ENCODE data around the gene MS4A13. TPM values are rescaled to one million over a fixed set of nuclear protein-coding genes. Genes with fewer than 3 reads are reported as not detected.
"Not testable (repeated sequence)": the region's sequence is repeated elsewhere in the genome, so short reads cannot be mapped to it uniquely, and the experiment has no call there.

The MS4A13 gene
- total RNA-seq, 4 donors from 2014 or later = not detected

DNA sequence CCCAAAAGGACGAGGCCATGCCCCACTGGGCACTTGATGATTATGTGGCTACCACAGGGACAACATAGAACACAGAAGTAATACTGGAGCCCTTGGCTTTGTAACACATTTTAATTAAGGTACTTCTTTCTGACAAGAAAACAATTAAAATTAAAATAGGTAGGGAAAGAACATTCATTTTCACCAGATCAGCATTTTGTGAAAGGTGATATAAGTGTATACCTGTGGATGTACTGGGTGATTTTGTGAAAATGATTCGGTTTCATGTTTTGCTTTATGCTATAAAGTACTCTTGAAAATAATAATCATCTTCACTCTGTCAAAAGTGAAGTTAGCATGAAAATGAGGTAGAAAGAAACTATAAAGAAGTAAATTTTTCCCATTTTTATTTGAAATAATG is 21.7 kb upstream of the MS4A13 start:
- TF ChIP-seq, protein P1, sequence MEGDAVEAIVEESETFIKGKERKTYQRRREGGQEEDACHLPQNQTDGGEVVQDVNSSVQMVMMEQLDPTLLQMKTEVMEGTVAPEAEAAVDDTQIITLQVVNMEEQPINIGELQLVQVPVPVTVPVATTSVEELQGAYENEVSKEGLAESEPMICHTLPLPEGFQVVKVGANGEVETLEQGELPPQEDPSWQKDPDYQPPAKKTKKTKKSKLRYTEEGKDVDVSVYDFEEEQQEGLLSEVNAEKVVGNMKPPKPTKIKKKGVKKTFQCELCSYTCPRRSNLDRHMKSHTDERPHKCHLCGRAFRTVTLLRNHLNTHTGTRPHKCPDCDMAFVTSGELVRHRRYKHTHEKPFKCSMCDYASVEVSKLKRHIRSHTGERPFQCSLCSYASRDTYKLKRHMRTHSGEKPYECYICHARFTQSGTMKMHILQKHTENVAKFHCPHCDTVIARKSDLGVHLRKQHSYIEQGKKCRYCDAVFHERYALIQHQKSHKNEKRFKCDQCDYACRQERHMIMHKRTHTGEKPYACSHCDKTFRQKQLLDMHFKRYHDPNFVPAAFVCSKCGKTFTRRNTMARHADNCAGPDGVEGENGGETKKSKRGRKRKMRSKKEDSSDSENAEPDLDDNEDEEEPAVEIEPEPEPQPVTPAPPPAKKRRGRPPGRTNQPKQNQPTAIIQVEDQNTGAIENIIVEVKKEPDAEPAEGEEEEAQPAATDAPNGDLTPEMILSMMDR (IDR thresholded peaks at IDR 0.05) = no peak
- no peak for ATAC-seq (ENCODE audit: low FRiP score)
- DNase-seq (ENCODE audit: low spot score) = no peak

GRCh38 chr11:60498399-60498798 is 16.8 kb upstream of the MS4A13 start:
- ATAC-seq (ENCODE audit: low FRiP score) = no peak
- TF ChIP-seq, protein P1 (IDR thresholded peaks at IDR 0.05) = no peak
- DNase-seq (ENCODE audit: low spot score) = no peak

- ATAC-seq (ENCODE audit: low FRiP score) (no peak), DNase-seq (ENCODE audit: low spot score) (no peak)
- TF ChIP-seq, protein P1 (IDR thresholded peaks at IDR 0.05) = no peak
Observed at GRCh38 chr11:60498853-60499252, 16.3 kb upstream of the MS4A13 start.

DNA sequence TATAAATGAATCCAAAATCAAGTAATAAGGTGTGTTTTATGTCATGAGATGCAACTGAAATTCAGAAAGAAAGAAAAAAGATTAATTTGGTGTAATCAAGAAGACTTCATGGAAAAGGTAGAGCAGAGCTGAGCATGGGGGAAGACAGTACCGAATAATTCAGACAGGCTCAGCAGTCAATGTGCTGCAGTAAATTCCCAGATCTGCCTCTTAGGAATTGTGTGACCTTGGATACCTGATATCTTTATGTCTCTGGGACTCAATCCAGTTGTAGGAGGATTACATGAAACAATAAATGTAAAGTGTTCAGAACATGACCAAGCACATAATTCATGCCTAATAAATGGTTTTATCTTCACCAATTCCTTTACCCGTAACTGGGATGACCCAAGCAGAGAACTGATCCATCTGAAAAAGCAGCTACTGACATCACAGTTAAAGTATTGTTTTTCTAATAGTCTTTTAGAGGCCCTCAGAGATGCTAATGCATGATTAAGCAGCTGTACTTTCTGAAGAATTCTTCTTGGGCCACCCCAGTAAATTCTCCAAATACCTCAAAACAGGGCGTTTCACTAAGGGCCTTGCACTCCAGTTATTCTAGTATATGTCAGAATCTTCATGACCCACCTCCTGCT is 14.8 kb upstream of the MS4A13 start:
- TF ChIP-seq, protein P1 (IDR thresholded peaks at IDR 0.05) = no peak
- ATAC-seq (ENCODE audit: low FRiP score) (no peak), DNase-seq (ENCODE audit: low spot score) (no peak)

GRCh38 chr11:60502221-60502775 is 12.9 kb upstream of the MS4A13 start:
- TF ChIP-seq, protein P1 (IDR thresholded peaks at IDR 0.05) = no peak
- ATAC-seq (ENCODE audit: low FRiP score) (no peak), DNase-seq (ENCODE audit: low spot score) (no peak)

- ATAC-seq (ENCODE audit: low FRiP score) (no peak), DNase-seq (ENCODE audit: low spot score) (no peak)
- TF ChIP-seq, protein P1 (IDR thresholded peaks at IDR 0.05) = no peak
Observed at GRCh38 chr11:60504219-60504905, 10.8 kb upstream of the MS4A13 start.

GRCh38 chr11:60509609-60510008 is 5.6 kb upstream of the MS4A13 start:
- not testable (repeated sequence) for ATAC-seq (ENCODE audit: low FRiP score); DNase-seq (ENCODE audit: low spot score)

DNA sequence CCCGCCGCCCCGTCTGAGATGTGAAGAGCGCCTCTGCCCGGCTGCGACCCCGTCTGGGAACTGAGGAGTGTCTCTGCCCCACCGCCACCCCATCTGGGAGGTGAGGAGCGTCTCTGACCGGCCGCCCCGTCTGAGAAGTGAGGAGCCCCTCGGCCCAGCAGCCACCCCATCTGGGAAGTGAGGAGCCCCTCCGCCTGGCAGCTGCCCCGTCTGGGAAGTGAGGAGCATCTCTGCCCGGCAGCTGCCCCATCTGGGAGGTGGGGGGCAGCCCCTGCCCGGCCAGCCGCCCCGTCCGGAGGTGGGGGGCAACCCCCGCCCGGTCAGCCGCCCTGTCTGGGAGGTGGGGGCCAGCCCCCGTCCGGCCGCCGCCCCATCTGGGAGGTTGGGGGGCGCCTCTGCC is 5.0 kb upstream of the MS4A13 start:
- not testable (repeated sequence) for ATAC-seq (ENCODE audit: low FRiP score); DNase-seq (ENCODE audit: low spot score)

All from omental fat pad (tissue), 4 donors.